ENCODE measurements around the gene CSTF1. TPM values are rescaled to one million over a fixed set of nuclear protein-coding genes. Genes with fewer than 3 reads are reported as not detected.

Gene CSTF1
- total and polyA plus RNA-seq, 2 of the 4 experiments (the other 2 are of a cell fraction): 48.8 to 105 TPM

DNA sequence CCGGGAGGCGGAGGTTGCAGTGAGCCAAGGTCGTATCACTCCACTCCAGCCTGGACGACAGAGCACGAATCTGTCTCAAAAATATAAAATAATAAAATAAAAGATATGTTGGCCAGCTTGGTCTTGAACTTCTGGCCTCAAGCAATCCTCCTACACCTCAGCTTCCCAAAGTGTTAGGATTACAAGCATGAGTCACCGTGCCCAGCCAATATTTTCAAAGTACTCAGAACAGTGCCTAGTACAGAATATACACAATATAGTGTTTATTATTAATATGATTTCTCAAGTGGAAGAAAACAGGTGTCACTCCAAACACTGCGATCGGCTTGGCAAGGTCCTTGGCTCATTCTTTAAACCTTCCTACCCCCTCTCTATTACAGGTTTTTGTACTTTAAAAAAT lies 30.5 kb upstream of the CSTF1 start:
- Histone ChIP-seq H2BK5ac (ENCODE audit: low read depth, low read length, poor library complexity, severe bottlenecking) (no peak overlapping the region), H3K9ac (ENCODE audit: low read depth, low read length) (no peak overlapping the region), H3K9me3 (ENCODE audit: control insufficient read depth, insufficient read depth, low read length) (no peaks in the 10 kb centered on the region), H3K27me3 (ENCODE audit: control insufficient read depth, insufficient read depth, low read length) (no peaks in the 10 kb centered on the region), H3K4me2 (ENCODE audit: low read depth, low read length) (no peak overlapping the region), H3K14ac (replicated peaks; ENCODE audit: low read depth, low read length) (no peak overlapping the region), H3K56ac (ENCODE audit: extremely low read depth, insufficient read depth, low read length) (no peak overlapping the region), H2BK15ac (ENCODE audit: low read depth, low read length) (no peak overlapping the region), H3K27ac (ENCODE audit: insufficient read depth, low read length) (no peak overlapping the region), H4K91ac (ENCODE audit: insufficient read depth, low read depth, low read length) (no peak overlapping the region), H2BK20ac (ENCODE audit: low read depth, low read length) (no peak overlapping the region), H2AFZ (replicated peaks; ENCODE audit: low read length, poor library complexity) (no peak overlapping the region), H3K36me3 (ENCODE audit: control insufficient read depth, insufficient read depth, low read length) (peaks cover 13% of the 10 kb centered on the region), H4K20me1 (ENCODE audit: insufficient read depth, low read length) (peaks cover 4% of the 10 kb centered on the region; the same call in 1 of the 2 replicates), H3K79me1 (ENCODE audit: low read depth in 1 of 2, low read length in 2 of 2) (peaks cover 36 to 43% of the 10 kb centered on the region in 2 experiments), H3K4me1 (ENCODE audit: control insufficient read depth, insufficient read depth, low read length) (peaks cover 8% of the 10 kb centered on the region), H2BK120ac (ENCODE audit: low read depth, low read length) (no peak overlapping the region), H3K4me3 (ENCODE audit: insufficient read depth, low read depth, low read length) (no peak overlapping the region), H2AK9ac (replicated peaks; ENCODE audit: low read depth, low read length, poor library complexity) (no peak overlapping the region), H3K9me1 (ENCODE audit: insufficient read depth, low read length) (peaks cover 13% of the 10 kb centered on the region), H3K18ac (ENCODE audit: low read depth, low read length) (no peak overlapping the region), H4K8ac (ENCODE audit: low read depth in 2 of 2, low read length in 2 of 2) (no peak overlapping the region), H4K5ac (ENCODE audit: low read depth, low read length) (no peak overlapping the region), H3K4ac (ENCODE audit: low read depth, low read length) (no peak overlapping the region), H3K23ac (ENCODE audit: low read depth, low read length) (no peak overlapping the region), H2AK5ac (ENCODE audit: low read depth, low read length) (no peak overlapping the region)
- WGBS, 2 experiments (ENCODE audit: extremely low coverage in 2 of 2, insufficient read length in 1 of 2): no CpG with 5 or more reads among the region's 8 CpGs
- no peak for DNase-seq
- in situ Hi-C loops (cut with MboI; ENCODE audit: low sequenced_read_pairs): loop anchor here (25.0 kb wide), 1 partner anchor 425 kb away; no protein-coding TSS in a partner anchor
- intact Hi-C loops (cut with micrococcal nuclease): no loop called here
- BruUV-seq (replicated peaks): no TSS peak
- no peak for TF ChIP-seq RCOR1 (IDR thresholded peaks at IDR 0.05; ENCODE audit: insufficient replicate concordance, low read length)
- TF ChIP-seq, protein P1, sequence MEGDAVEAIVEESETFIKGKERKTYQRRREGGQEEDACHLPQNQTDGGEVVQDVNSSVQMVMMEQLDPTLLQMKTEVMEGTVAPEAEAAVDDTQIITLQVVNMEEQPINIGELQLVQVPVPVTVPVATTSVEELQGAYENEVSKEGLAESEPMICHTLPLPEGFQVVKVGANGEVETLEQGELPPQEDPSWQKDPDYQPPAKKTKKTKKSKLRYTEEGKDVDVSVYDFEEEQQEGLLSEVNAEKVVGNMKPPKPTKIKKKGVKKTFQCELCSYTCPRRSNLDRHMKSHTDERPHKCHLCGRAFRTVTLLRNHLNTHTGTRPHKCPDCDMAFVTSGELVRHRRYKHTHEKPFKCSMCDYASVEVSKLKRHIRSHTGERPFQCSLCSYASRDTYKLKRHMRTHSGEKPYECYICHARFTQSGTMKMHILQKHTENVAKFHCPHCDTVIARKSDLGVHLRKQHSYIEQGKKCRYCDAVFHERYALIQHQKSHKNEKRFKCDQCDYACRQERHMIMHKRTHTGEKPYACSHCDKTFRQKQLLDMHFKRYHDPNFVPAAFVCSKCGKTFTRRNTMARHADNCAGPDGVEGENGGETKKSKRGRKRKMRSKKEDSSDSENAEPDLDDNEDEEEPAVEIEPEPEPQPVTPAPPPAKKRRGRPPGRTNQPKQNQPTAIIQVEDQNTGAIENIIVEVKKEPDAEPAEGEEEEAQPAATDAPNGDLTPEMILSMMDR (conservative IDR thresholded peaks at IDR 0.05; ENCODE audit: low read depth, low read length): no peak
- TF ChIP-seq CEBPB (IDR thresholded peaks at IDR 0.05; ENCODE audit: low read depth, low read length): no peak
- no peak for TF ChIP-seq FOS (IDR thresholded peaks at IDR 0.05; ENCODE audit: low read depth, low read length)
- TF ChIP-seq RFX5 (IDR thresholded peaks at IDR 0.05; ENCODE audit: low read depth, low read length): no peak
- TF ChIP-seq MAFK (IDR thresholded peaks at IDR 0.05; ENCODE audit: low read depth, low read length): no peak
- TF ChIP-seq RAD21 (IDR thresholded peaks at IDR 0.05; ENCODE audit: low read length): no peak
- TF ChIP-seq MXI1 (IDR thresholded peaks at IDR 0.05; ENCODE audit: borderline replicate concordance, low read depth, low read length): no peak
- TF ChIP-seq POLR2A (IDR thresholded peaks at IDR 0.05; ENCODE audit: low read depth, low read length): no peak
- TF ChIP-seq, protein P2, sequence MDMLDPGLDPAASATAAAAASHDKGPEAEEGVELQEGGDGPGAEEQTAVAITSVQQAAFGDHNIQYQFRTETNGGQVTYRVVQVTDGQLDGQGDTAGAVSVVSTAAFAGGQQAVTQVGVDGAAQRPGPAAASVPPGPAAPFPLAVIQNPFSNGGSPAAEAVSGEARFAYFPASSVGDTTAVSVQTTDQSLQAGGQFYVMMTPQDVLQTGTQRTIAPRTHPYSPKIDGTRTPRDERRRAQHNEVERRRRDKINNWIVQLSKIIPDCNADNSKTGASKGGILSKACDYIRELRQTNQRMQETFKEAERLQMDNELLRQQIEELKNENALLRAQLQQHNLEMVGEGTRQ (IDR thresholded peaks at IDR 0.05; ENCODE audit: low read depth, low read length): no peak
- TF ChIP-seq CHD1 (IDR thresholded peaks at IDR 0.05; ENCODE audit: low read depth, low read length): no peak
- no peak for TF ChIP-seq SMC3 (IDR thresholded peaks at IDR 0.05; ENCODE audit: low read depth, low read length)
- TF ChIP-seq BHLHE40 (IDR thresholded peaks at IDR 0.05; ENCODE audit: low read depth, low read length): no peak
- no peak for TF ChIP-seq MAZ (IDR thresholded peaks at IDR 0.05; ENCODE audit: borderline replicate concordance, low read depth, low read length)
- no peak for TF ChIP-seq NFE2L2 (IDR thresholded peaks at IDR 0.05; ENCODE audit: low read depth, low read length)
- TF ChIP-seq, protein P3, sequence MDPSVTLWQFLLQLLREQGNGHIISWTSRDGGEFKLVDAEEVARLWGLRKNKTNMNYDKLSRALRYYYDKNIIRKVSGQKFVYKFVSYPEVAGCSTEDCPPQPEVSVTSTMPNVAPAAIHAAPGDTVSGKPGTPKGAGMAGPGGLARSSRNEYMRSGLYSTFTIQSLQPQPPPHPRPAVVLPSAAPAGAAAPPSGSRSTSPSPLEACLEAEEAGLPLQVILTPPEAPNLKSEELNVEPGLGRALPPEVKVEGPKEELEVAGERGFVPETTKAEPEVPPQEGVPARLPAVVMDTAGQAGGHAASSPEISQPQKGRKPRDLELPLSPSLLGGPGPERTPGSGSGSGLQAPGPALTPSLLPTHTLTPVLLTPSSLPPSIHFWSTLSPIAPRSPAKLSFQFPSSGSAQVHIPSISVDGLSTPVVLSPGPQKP (IDR thresholded peaks at IDR 0.05; ENCODE audit: borderline replicate concordance, low read depth, low read length): no peak
- ChIA-PET POLR2A (ENCODE audit: unreplicated experiment) (no interaction called here), CTCF (no interaction called here)
- ATAC-seq (ENCODE audit: low read depth): no peak
- dilution Hi-C loops (cut with HindIII; ENCODE audit: low sequenced_read_pairs, unreplicated experiment): no loop called here
